Thoracic aorta (tissue), 2 donors: Measurements from ENCODE around the gene CTDSP1. TPM values are rescaled to one million over a fixed set of nuclear protein-coding genes. Genes with fewer than 3 reads are reported as not detected.

Experiments
- ATAC-seq: fragments of 150-250 bp; one replicate; pipeline ENCODE4 v1.8.0; 2017; ENCODE audit warnings: low read depth; ENCODE audit not compliant: insufficient number of reproducible peaks, low FRiP score
- DNase-seq: peaks from one replicate; pipeline ENCODE4 v3.0.0-alpha.2; 2020; ENCODE audit warnings: low spot score
- H3K27ac ChIP-seq, 2 donors: fragments of 200-600 bp; sonication (generic); 1 replicate in 1 of 2; 2 replicates in 1 of 2; pipeline ENCODE4 v1.5.1; 2016; ENCODE audit warnings: mild to moderate bottlenecking in 2 of 2, moderate library complexity in 2 of 2
- H3K27me3 ChIP-seq: fragments of 200-600 bp; sonication (generic); replicated peaks from 2 replicates; pipeline ENCODE4 v1.6.0; 2016; ENCODE audit warnings: mild to moderate bottlenecking; ENCODE audit not compliant: insufficient read depth
- H3K36me3 ChIP-seq: fragments of 200-600 bp; sonication (generic); one replicate; pipeline ENCODE4 v1.5.1; 2016
- H3K4me1 ChIP-seq, 2 donors: fragments of 200-600 bp; sonication (generic); 1 replicate in 1 of 2; 2 replicates in 1 of 2; pipeline versions ENCODE4 v1.5.1 to v1.6.0; 2016; ENCODE audit warnings: low read depth in 2 of 2, mild to moderate bottlenecking in 1 of 2; ENCODE audit not compliant: control insufficient read depth in 1 of 2
- H3K4me3 ChIP-seq: fragments of 200-600 bp; sonication (generic); 2 replicates; pipeline ENCODE4 v1.5.1; 2016; ENCODE audit warnings: mild to moderate bottlenecking
- H3K9me3 ChIP-seq: fragments of 200-600 bp; sonication (generic); 2 replicates; pipeline ENCODE4 v1.5.1; 2016
- total RNA-seq, 2 donors: library from RNA; depleted of rRNA; stranded (reverse); fragments of >200 nt; gene quantifications; one replicate each; pipeline versions ENCODE4 v1.1.0 to v1.2.3, GENCODE V29; 2016
- TF ChIP-seq, protein P1 (sequence below): fragments of 200-600 bp; sonication (generic); IDR thresholded peaks from one replicate; pipeline ENCODE4 v1.5.1; 2019; ENCODE audit warnings: antibody characterized with exemption

The CTDSP1 gene
- total RNA-seq, 2 donors from 2014 or later: 141 to 182 TPM

GRCh38 chr2:218394298-218395089 is 5.2 kb upstream of the CTDSP1 start:
- Histone ChIP-seq H3K27me3 (no peaks in the 10 kb centered on the region), H3K36me3 (no peaks in the 10 kb centered on the region), H3K9me3 (no peaks in the 10 kb centered on the region), H3K27ac (no peak overlapping the region), H3K4me3 (no peak overlapping the region), H3K4me1 (peaks cover 5 to 14% of the 10 kb centered on the region in 2 donors)
- TF ChIP-seq, protein P1, sequence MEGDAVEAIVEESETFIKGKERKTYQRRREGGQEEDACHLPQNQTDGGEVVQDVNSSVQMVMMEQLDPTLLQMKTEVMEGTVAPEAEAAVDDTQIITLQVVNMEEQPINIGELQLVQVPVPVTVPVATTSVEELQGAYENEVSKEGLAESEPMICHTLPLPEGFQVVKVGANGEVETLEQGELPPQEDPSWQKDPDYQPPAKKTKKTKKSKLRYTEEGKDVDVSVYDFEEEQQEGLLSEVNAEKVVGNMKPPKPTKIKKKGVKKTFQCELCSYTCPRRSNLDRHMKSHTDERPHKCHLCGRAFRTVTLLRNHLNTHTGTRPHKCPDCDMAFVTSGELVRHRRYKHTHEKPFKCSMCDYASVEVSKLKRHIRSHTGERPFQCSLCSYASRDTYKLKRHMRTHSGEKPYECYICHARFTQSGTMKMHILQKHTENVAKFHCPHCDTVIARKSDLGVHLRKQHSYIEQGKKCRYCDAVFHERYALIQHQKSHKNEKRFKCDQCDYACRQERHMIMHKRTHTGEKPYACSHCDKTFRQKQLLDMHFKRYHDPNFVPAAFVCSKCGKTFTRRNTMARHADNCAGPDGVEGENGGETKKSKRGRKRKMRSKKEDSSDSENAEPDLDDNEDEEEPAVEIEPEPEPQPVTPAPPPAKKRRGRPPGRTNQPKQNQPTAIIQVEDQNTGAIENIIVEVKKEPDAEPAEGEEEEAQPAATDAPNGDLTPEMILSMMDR: no peak
- no peak for ATAC-seq
- DNase-seq: no peak

DNA sequence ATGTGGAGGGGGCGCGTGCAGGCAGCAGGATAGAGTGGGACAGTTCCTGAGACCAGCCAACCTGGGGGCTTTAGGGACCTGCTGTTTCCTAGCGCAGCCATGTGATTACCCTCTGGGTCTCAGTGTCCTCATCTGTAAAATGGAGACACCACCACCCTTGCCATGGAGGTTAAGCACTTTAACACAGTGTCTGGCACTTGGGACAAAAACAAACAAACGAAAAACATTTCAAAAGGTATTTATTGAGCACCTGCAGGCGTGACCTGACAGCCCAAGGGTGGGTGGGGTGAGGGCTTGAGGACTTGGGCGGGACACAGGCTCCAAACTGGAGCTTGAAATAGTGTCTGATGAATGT is 4.6 kb upstream of the CTDSP1 start:
- peaks cover 5 to 14% of the 10 kb centered on the region in 2 donors for H3K4me1 ChIP-seq
- ATAC-seq: no peak
- TF ChIP-seq, protein P1: no peak
- H3K9me3 ChIP-seq: no peaks in the 10 kb centered on the region
- H3K4me3 ChIP-seq: no peak overlapping the region
- no peaks in the 10 kb centered on the region for H3K27me3 ChIP-seq
- no peak for DNase-seq
- H3K27ac ChIP-seq: peak overlapping the region; percentile 99 to 100
- H3K36me3 ChIP-seq: no peaks in the 10 kb centered on the region

- TF ChIP-seq, protein P1: no peak
- peak overlapping the region; percentile 99 to 100 for H3K27ac ChIP-seq
Measured at GRCh38 chr2:218395456-218395825, 4.2 kb upstream of the CTDSP1 start.

DNA sequence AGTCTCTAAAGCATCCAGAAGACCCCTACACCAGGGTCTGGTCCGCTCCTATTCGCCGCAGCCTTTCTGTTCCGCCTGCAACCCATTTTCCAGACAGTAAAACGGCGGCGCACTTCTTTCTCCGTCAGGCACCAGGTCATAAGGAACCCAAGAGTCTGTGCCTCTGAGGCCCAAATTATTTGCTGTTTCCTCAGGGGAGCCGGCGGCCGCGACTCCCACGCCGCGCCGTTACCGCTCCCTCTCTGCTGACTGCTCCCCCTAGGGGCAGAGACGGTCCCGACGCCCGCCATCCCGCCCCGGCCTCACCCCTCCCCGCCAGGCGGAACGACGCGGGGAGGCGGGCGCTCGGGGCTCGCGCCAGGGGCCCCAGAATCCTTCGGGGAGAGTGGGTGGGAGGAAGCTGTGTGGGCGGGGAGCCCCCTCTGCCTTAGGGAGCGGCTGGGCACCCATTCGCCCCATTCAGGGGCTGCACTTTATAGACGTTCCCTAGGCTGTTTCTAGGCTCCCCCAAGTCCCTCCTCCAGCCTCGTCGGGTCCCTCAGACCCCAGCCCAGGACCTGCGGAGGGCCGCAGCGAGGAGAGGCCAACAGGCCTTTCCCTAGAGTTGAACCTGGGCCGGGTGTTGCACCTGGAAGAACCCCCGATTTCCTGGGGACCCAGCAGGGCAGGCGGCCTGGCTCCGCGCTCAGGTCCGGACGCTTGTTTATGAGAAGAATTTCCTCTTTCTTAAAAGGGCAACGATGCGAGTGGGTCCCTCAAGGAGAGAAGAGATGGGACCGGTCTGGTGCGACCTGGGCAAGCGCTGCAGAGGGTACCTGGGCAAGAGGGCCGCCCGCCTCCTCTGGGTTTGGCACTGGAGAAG is 3.6 kb upstream of the CTDSP1 start:
- H3K4me3 ChIP-seq: peak overlapping the region; percentile 79
- no peaks in the 10 kb centered on the region for H3K27me3 ChIP-seq
- H3K4me1 ChIP-seq: peaks cover 5 to 16% of the 10 kb centered on the region in 2 donors
- no peaks in the 10 kb centered on the region for H3K36me3 ChIP-seq
- no peaks in the 10 kb centered on the region for H3K9me3 ChIP-seq
- ATAC-seq (peak; percentile 61), DNase-seq (no peak)
- TF ChIP-seq, protein P1: peak; percentile 93
- H3K27ac ChIP-seq: peak overlapping the region; percentile 99 to 100

More at GRCh38 chr2:218395456-218395825, 4.2 kb upstream of the CTDSP1 start:
- Histone ChIP-seq H3K27me3 (no peaks in the 10 kb centered on the region), H3K9me3 (no peaks in the 10 kb centered on the region), H3K4me1 (peaks cover 5 to 14% of the 10 kb centered on the region in 2 donors), H3K4me3 (peak overlapping the region; percentile 79), H3K36me3 (no peaks in the 10 kb centered on the region)
- ATAC-seq: no peak
- DNase-seq: no peak
